Uterus (tissue), 4 donors: ENCODE results near the gene GP2. TPM values are rescaled to one million over a fixed set of nuclear protein-coding genes. Genes with fewer than 3 reads are reported as not detected.

Experiments
- DNase-seq, 2 donors: peaks; one replicate each; pipeline ENCODE4 v3.0.0-alpha.2; 2019 to 2020
- H3K27ac ChIP-seq, 2 donors: fragments of 200-600 bp; sonication (generic); 1 replicate in 1 of 2; 2 replicates in 1 of 2; pipeline ENCODE4 v1.5.1; 2016 to 2018
- H3K27me3 ChIP-seq, 2 donors: fragments of 200-600 bp; sonication (generic); one replicate each; pipeline ENCODE4 v1.5.1; 2018 to 2019; ENCODE audit warnings: control low read depth in 1 of 2
- H3K36me3 ChIP-seq, 2 donors: fragments of 200-600 bp; sonication (generic); one replicate each; pipeline ENCODE4 v1.5.1; 2019; ENCODE audit warnings: control low read depth in 1 of 2
- H3K4me1 ChIP-seq, 2 donors: fragments of 200-600 bp; sonication (generic); one replicate each; pipeline ENCODE4 v1.5.1; 2018 to 2019; ENCODE audit warnings: control low read depth in 1 of 2
- H3K4me3 ChIP-seq, 2 donors: fragments of 200-600 bp; sonication (generic); 1 replicate in 1 of 2; 2 replicates in 1 of 2; pipeline ENCODE4 v1.5.1; 2018 to 2019; ENCODE audit warnings: mild to moderate bottlenecking in 1 of 2
- H3K9me3 ChIP-seq, 2 donors: fragments of 200-600 bp; sonication (generic); one replicate each; pipeline ENCODE4 v1.5.1; 2019; ENCODE audit warnings: control low read depth in 1 of 2
- CTCF ChIP-seq, 4 experiments: fragments of 200-600 bp in 2 of 4; fragments of 450-650 bp in 2 of 4; sonication (generic) in 2 of 4; IDR thresholded peaks; one replicate each; pipeline ENCODE4 v1.5.1; 2016 to 2019; ENCODE audit warnings: antibody characterized with exemption in 4 of 4, mild to moderate bottlenecking in 2 of 4, moderate library complexity in 1 of 4
- POLR2A ChIP-seq, 2 donors: fragments of 450-650 bp; IDR thresholded peaks; one replicate each; pipeline ENCODE4 v1.6.1; 2016; ENCODE audit warnings: antibody characterized with exemption in 2 of 2, mild to moderate bottlenecking in 1 of 2, moderate library complexity in 1 of 2
- intact Hi-C: fragments of 100-400 bp; cut with DNase I; formaldehyde crosslinking; loops from one replicate; pipeline ENCODE4 v1.15.1; 2023; ENCODE audit warnings: low total_unique reads
- total RNA-seq, 4 donors: library from RNA; depleted of rRNA in 3 of 4; stranded (reverse); fragments of >200 nt in 3 of 4; gene quantifications; one replicate each; pipeline versions ENCODE4 v1.1.0 to v1.2.4, GENCODE V29; 2014 to 2023
- donor health status: DM: yes; HTN: yes; CAD: no.

Gene GP2
- not detected for total RNA-seq

GRCh38 chr16:20327444-20328041 lies at the start of gene GP2:
Gene GP2 (minus strand): TSS chr16:20327513. CDS start chr16:20326431, 1,082 bp downstream.
- Histone ChIP-seq H3K9me3 (no peaks in the 10 kb centered on the region), H3K4me1 (no peaks in the 10 kb centered on the region), H3K36me3 (no peaks in the 10 kb centered on the region), H3K4me3 (no peak within 1 kb of the TSS), H3K27ac (no peak within 1 kb of the TSS), H3K27me3 (no peaks in the 10 kb centered on the region)
- TF ChIP-seq POLR2A (IDR thresholded peaks at IDR 0.05) (no peak), CTCF (IDR thresholded peaks at IDR 0.05) (no peak)
- DNase-seq: no peak
- intact Hi-C loops: no loop called here

GRCh38 chr16:20372701-20373100 lies 45.4 kb upstream of the GP2 start:
- Histone ChIP-seq H3K27me3 (no peaks in the 10 kb centered on the region), H3K27ac (no peak overlapping the region), H3K9me3 (no peaks in the 10 kb centered on the region), H3K36me3 (no peaks in the 10 kb centered on the region), H3K4me3 (no peak overlapping the region), H3K4me1 (no peaks in the 10 kb centered on the region)
- DNase-seq: no peak
- no peak for TF ChIP-seq POLR2A (IDR thresholded peaks at IDR 0.05)
- TF ChIP-seq CTCF (IDR thresholded peaks at IDR 0.05): no peak
- intact Hi-C loops: no loop called here

GRCh38 chr16:20369452-20370054 lies 42.2 kb upstream of the GP2 start:
- intact Hi-C loops: no loop called here
- DNase-seq: no peak
- Histone ChIP-seq H3K36me3 (no peaks in the 10 kb centered on the region), H3K27ac (no peak overlapping the region), H3K4me1 (no peaks in the 10 kb centered on the region), H3K4me3 (no peak overlapping the region), H3K9me3 (no peaks in the 10 kb centered on the region), H3K27me3 (no peaks in the 10 kb centered on the region)
- no peak for TF ChIP-seq POLR2A (IDR thresholded peaks at IDR 0.05)
- no peak for TF ChIP-seq CTCF (IDR thresholded peaks at IDR 0.05)

GRCh38 chr16:20364051-20364450 lies 36.7 kb upstream of the GP2 start:
- Histone ChIP-seq H3K4me1 (no peaks in the 10 kb centered on the region), H3K27ac (no peak overlapping the region), H3K36me3 (no peaks in the 10 kb centered on the region), H3K4me3 (no peak overlapping the region), H3K9me3 (no peaks in the 10 kb centered on the region), H3K27me3 (no peaks in the 10 kb centered on the region)
- no peak for DNase-seq
- TF ChIP-seq POLR2A (IDR thresholded peaks at IDR 0.05) (no peak), CTCF (IDR thresholded peaks at IDR 0.05) (no peak)
- intact Hi-C loops: no loop called here

- Histone ChIP-seq H3K4me3 (no peak overlapping the region), H3K27ac (no peak overlapping the region), H3K9me3 (no peaks in the 10 kb centered on the region), H3K27me3 (no peaks in the 10 kb centered on the region), H3K36me3 (no peaks in the 10 kb centered on the region), H3K4me1 (no peaks in the 10 kb centered on the region)
- no peak for DNase-seq
- intact Hi-C loops: no loop called here
- TF ChIP-seq POLR2A (IDR thresholded peaks at IDR 0.05) (no peak), CTCF (IDR thresholded peaks at IDR 0.05) (no peak)
Observed at GRCh38 chr16:20363191-20363590, 35.9 kb upstream of the GP2 start.
